Activated CD8-positive, alpha-beta memory T cell treated with anti-CD3 and anti-CD28 coated beads, Interleukin-2, amount 50 U/mL, for 24 hours (primary cell): ENCODE measurements around the gene JMJD1C.
"Not testable (repeated sequence)": the region's sequence is repeated elsewhere in the genome, so short reads cannot be mapped to it uniquely, and the experiment has no call there.

Source experiments
- DNase-seq: peaks from one replicate; pipeline ENCODE4 v3.0.0-alpha.2; 2020; ENCODE audit errors: extremely low read depth

JMJD1C gene

DNA sequence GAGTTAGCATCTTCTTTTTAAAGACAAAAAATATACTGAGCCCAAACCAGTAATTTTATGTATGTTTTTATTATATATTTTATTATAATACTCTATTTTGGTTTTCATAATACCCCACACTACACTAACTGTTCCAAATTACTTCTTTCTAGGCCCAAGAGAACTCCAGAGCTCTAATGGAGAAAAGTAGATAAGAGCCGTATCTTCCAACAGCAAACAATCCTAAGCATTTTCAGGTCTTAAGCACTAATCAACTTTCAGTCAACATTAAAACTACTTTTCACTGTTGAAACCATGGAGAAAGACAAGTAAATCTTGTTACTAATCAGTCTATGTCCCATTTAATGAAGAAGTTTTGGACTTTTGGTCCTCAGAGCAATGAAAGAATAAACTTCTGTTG lies 55.1 kb downstream of the JMJD1C start:
- DNase-seq, result no peak

DNA sequence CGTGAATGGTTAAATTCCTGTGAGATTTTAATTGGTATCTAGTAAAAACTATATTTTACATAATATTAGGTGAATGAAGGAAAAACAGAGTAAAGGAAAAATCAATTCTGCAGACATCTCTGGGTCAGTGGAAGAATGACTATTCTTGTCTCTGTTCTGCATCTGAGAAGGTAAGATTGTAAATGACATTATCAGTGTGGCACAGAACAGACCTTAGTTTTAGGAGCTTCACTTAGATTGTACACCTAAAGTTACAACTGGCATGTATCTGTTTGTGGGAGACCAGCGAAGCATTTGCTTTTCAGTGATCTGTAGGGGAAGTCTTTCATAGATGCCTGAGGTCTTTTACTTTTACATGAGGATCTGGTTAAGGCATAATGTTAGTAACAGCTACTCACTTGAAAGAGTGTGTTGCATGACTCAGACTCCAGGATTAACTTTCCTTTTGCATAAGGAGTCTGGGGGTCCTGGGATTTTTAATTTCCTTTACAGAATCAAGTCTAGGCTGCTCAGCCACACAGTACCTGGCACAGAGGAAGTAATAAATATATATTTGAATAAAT lies 56.2 kb downstream of the JMJD1C start:
- DNase-seq, result no peak

DNA sequence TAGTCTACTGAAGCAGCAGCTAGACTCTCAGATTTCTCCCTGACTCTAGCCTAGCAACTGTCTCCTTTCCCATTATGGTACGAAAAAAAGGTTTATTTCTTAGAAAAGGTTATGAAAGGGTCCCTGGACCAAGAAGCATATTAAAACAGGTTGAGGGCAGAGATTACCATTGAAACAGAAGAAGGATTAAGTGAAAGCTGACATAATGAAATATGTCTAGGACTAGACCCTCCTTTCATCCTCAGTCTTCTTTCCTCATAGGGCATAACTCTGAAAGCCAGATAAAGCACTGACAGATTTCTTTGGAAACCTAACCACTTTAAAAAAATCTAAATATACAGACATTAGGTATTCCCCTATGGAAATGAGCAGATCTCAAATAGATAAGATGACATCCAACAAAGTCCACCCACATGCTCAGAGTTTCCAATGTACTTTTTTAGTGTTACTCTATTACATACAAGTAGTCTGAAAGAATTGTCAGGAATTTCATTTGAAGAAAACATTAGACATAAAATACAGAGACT lies 58.6 kb downstream of the JMJD1C start:
- DNase-seq, result no peak

DNA sequence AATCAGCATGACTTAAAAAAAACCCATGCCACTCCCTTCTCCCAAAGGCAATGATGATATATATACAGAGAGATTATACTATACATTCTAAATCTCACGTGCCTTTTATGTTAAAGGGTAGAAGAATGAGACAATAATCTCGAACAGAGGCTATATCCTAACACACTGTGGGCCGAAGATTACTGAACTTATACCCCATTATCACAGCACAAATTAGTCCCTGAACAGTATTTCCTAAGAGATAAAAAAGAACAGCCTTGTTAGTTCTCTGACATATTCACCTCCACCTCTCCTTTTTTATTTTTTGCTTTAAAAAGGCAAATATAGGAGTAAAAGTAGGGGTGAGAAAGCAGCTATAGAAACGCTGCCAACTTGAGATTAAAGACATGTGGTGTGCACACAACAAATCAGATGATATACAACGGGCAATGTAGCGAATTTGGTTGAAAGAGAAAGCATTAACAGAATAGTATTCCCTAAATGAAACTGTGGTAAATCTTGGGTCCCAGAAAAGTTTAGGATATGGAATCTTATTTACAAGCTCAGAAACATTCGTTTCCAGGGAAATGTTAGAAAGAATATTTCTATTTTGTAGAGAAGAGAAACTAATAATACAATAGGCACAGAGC lies 69.5 kb downstream of the JMJD1C start:
- no peak for DNase-seq

DNA sequence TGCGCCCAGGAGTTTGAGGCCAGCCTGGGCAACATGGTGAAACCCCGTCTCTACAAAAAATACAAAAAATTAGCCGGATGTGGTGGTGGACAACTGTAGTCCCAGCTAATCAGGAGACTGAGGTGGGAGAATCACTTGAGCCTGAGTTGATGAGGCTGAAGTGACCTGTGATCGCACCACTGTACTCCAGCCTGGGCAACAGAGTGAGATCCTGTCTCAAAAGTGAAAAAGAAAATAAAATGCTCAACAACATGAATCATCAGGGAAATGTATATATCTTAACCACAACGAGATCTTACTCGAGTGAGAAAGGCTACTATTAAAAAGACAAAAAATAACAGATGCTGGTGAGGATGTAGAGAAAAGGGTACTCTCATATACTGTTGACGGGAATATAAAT lies 72.7 kb downstream of the JMJD1C start:
- DNase-seq, result no peak

DNA sequence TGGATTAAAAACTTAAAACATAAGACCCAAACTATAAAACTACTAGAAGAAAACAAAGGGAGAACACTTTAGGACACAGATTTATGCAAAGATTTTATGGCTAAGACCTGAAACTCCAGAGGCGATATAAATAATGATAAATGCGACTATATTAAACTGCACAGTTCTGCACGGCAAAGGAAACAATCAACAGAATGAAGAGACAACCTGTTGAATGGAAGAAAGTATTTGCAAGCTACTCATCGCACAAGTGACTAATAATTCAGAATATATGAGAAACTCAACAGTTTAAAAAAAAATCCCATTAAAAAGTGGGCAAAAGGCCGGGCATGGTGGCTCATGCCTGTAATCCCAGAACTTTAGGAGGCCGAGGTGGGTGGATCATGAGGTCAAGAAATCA lies 73.6 kb downstream of the JMJD1C start:
- no peak for DNase-seq

DNA sequence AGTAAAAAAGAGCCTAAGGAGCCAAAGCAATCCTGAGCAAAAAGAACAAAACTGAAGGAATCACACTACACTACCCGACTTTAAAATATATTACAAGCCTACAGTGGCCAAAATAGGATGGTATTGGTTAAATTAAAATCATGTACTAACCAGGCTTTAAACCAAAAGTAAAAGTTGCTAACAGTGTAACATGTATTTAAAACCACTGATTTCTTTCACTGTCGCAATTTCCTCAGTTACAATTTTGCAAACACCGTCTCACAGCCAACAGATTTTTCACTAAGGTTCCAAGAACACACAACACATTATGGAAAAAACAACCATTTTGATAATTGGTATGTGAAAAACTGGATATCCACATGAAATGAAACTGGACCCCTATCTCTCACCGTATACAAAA lies 74.0 kb downstream of the JMJD1C start:
- no peak for DNase-seq

DNA sequence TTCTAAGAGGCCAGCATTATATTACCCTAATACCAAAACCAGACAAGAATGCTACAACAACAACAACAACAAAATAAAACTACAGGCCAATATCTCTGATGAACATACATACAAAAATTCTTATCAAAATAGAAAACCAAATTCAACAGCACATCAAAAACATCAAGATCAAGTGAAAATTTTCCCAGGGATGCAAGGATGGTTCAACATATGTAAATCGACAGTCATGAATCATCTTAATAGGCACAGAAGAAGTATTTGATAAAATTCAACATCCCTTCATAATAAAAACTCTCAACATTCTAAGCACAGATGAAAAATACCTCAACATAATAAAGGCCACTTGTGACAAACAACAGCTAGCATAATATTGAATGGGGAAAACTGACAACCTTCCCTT lies 75.3 kb downstream of the JMJD1C start:
- no peak for DNase-seq

DNA sequence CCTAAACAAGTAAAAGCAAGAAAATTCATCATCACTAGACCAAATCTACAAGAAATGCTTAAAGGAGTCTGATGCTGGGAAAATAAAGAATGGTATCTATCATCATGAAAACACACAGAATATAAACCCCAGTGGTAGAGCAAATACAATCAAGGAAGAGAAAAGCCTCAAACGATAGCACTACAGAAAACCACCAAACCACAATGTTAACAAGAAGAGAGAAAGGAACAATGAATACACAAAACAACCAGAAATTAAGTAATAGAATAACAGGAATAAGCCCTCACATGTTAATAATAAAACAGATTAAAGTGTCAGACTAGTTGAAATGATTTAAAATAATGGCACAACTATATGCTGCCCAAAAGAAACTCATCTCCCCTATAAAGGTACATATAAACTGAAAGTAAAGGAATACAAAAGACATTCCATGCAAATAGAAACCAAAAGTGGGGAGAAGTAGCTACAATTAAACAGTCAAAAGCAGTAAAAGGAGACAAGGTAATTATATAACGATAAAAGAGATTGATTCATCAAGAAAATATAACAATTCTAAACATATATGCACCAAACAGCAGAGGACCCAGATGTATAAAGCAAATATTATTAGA lies 77.3 kb downstream of the JMJD1C start:
- DNase-seq, result no peak

DNA sequence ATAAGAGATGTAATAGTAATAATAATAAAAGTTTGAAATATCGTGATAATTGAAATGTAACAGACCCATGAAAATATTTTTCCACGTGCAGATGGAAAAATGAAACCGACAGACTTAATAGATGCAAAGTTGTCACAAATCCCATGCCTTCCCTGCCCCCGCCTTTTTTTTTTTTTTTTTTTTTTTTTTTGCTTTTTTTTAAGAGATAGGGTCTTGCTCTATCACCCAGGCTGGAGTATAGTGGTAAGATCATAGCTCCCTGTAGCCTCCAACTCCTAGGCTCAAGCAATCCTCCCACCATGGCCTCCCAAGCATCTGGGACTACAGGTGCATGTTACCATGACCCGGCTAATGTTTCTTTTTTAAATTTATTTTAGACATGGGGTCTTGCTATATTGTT lies 80.5 kb downstream of the JMJD1C start:
- no peak for DNase-seq

DNA sequence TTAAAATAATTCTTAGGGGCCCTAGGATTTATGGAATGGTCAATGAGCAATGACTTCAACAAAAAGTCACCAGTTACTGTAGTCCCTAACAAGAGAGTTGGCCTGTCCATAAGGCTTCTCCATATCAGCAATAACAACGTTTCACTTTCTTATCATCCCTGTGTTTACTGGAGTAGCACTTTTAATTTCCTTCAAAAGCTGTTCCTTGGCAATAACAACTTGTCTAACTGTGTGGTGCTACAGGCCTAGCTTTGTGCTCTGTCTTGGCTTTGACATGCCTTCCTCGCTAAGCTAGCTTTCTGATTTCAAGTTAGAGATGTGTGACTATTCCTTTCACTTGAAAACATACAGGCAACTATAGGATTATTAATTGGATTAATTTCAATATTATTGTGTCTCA lies 81.1 kb downstream of the JMJD1C start:
- no peak for DNase-seq

DNA sequence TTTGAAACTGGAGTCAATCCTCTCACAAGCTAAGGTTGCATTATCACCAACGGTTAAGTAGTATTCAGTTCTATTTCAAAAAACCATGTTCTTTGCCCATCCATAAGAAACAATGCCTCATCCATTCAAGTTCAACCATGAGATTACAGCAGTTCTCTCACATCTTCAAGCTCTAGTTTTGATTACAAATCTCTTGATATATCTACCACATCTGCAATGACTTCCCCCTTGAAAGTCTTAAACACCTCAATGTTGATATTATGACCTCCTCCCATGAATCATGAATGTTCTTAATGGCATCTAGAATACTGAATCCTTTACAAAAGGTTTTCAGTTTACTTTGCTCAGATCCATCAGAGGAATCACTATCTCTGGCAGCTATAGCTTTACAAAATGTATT lies 81.8 kb downstream of the JMJD1C start:
- no peak for DNase-seq

DNA sequence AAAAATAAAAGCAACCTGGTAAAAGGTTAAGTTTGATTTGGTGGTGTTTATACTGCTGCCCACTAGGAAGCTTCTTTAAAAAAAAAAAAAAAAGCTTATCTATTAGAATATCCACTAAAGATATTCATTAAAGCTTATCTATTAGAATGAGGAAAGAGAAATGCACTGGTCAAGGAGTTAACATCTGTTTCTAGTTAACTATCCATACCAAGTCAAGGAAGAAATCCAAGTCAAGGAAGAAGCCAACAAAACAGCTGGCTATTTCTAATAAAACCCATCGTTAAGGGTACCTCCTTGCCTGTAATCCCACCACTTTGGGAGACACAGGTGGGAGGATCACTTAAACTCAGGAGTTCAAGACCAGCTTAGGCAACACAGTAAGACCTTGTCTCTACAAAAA lies 82.6 kb downstream of the JMJD1C start:
- no peak for DNase-seq

DNA sequence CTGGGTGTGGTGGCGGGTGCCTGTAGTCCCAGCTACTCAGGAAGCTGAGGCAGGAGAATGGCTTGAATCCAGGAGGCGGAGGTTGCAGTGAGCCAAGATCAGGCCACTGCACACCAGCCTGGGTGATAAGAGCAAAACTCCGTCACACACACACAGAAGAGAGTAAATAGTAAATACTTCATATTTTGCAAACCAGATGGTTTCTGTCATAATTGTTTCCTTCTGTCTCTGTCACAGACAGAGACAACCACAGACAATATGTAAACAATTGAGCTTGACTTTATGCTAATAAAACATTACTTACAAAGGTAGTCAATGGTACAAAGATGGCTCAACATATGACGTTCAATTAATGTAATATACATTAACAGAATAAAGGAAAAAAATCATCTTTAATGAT lies 83.7 kb downstream of the JMJD1C start:
- no peak for DNase-seq

DNA sequence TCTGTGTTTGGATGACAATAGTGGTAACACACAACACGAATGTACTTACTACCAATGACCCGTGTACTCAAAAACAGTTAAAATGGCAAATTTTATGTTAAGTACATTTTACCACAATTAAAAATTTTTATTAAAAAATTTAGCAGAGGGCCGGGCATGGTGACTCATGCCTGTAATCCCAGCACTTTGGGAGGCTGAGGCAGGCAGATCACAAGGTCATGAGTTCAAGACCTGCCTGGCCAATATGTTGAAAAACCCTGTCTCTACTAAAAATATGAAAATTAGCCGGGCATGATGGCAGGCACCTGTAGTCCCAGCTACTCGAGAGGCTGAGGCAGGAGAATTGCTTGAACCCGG lies 88.5 kb downstream of the JMJD1C start:
- not testable (repeated sequence) for DNase-seq

DNA sequence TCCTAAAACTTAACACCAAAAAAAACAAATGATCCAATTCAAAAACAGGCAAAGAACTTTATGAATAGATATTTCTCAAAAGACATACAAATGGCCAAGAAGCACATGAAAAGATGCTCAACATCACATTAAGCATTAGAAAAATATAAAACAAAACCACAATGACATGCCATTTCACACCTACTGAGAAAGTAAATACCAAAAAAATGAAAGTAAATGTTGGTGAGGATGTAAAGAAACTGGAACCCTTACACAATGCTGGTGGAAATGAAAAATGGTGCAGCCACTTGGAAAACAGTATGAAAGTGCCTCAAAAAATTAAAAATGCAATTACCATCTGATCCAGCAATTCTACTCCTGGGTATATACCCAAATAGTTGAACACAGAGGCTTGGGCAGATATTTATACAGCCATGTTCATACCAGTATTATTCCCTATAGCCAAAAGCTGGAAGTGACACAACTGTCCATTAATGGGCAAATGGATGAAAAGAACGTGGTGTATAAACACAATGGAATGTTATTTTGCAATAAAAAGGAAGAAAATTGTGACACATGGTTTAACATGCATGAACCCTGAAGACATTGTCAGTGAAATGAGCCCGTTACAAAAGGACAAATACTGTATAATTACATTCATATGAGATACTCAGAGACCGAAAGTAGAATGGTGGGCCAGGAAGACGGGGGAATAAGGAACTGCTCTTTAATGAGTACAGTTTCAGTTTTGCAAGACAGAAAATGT lies 89.0 kb downstream of the JMJD1C start:
- no peak for DNase-seq

DNA sequence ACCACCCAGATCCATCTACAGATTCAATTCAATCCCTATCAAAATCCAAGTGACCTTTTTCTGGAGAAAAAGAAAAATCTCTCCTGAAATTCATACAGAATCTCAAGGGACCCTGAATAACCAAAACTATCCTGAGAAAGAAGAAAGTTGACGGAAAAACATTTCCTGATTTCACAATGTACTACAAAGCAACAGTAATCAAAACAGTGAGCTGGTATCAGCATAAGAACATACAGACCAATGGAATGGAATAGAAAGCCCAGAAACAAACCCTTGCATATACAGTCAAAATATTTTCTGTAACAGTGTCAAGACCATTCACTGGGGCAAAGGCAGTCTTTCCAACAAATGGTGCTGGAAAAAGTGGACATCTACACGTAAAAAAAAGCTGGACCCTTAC lies 89.9 kb downstream of the JMJD1C start:
- DNase-seq, result no peak

DNA sequence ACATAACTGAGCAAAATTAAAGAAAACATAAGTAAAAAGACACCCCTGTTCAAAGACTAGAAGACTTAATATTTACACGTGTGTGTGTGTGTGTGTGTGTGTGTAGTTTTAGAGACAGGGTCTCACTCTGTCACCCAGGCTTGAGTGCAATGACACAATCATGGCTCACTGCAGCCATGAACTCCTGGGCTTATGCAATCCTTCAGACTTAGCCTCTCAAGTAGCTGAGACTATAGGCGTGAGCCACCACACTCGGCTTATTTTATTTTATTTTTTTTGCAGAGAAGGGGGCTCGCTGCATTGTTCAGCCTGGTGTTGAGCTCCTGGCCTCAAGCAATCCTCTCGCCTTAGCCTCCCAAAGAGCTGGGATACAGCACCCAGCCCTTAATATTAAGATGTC lies 90.3 kb downstream of the JMJD1C start:
- no peak for DNase-seq

DNA sequence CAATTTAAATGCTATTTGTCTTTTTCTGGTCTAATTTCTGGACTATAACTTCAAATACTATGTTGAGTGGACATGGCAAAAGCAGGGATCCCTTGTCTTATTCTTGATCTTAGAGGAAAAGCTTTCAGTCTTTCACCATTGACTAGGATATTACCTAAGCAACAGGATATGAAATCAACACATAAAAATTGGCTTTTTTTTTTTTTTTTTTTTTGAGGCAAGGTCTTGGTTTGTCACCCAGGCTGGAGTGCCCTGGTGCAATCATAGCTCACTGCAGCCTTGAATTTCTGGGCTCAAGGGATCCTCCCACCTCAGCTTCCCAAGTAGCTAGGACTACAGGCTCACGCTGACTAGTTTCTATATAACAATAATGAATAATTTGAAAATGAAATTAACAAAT lies 90.8 kb downstream of the JMJD1C start:
- DNase-seq, result no peak

DNA sequence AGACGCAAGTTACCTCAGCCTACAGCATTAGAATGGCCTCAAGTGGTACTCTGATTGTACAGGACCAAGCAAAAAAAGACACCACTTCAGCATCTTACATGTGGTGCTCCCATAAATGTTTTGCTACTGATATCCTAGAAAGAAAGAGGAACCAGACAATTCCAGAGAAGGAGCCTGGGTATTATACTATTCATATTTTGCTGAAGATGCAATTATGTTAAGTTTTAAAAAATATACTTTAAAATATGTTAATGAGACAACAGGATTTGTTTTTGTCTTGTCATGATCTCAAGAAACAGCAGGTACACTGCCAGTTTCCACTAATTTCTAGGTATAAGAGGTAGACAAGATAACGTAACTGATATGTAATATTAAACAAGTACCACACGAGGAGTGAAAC lies 92.6 kb downstream of the JMJD1C start:
- DNase-seq, result no peak

DNA sequence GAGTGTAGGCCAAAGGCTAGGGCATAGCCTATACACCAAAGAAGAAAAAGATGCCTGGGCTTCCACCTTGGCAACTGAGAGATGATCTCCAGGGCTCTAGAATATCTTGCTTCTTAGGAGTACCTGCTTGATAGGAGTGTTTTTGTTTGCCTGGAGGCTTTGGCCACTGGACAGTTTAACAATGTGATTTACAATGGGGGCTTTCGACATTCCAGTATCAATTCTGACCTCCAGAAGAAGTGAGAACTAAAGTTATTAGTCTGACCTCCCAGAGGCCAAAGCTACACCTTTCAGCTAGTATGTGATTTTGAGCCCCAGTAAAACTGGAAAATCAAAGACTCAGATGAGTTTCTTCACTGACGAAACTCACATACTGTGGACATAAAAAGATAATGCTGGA lies 96.1 kb downstream of the JMJD1C start:
- no peak for DNase-seq

DNA sequence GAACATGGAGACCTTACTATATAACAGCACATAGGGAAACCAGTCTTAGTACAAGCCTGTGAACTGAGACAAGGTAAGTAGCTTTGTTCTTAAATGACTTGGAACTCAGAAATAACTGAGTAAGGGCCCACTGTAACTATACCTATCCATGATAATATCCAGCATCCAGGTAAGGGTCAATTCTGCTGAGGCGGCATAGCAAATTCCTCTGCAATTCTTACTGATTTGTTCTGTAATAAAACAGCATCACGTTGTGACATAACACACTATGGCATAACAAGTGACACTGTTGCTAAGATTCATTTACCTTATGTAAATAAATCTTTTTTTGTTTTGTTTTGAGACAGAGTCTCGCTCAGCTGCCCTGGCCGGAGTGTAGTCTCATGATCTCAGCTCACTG lies 97.4 kb downstream of the JMJD1C start:
- no peak for DNase-seq

DNA sequence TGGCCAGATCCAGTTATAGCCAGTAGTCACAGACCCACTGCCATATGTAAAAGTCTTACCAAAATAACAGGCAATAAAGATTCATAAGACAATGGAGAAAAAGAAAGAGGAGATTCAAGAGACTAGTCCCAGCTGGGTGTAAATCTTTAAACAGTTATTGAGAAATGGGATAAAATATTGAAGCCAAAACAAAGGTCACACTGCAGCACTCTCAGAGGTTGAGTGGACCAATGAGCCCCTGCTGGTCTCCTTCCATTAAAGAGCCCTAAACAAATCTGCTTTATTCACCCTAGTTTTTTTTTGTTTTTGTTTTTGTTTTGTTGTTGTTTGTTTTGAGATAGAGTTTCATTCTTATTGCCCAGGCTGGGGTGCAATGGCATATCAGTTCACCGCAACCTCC lies 98.8 kb downstream of the JMJD1C start:
- DNase-seq, result no peak
